ENCODE results near the gene BEX4.
A peak's percentile ranks its signal among the peaks of the same experiment; 100 is the strongest.
"Not testable (repeated sequence)": the region's sequence is repeated elsewhere in the genome, so short reads cannot be mapped to it uniquely, and the experiment has no call there.

The BEX4 gene

GRCh38 chrX:103201041-103201440 lies 13.9 kb upstream of the BEX4 start:
- Histone ChIP-seq H3K9ac (ENCODE audit: low read length in 2 of 2) (no peak overlapping the region), H3K9me3 (ENCODE audit: control insufficient read depth in 2 of 2, low read length in 2 of 2) (no peaks in the 10 kb centered on the region), H3K27me3 (ENCODE audit: control insufficient read depth in 1 of 2, insufficient read depth in 2 of 2, low read length in 2 of 2) (peaks cover 0 to 3% of the 10 kb centered on the region in 2 donors), H3K4me1 (ENCODE audit: control insufficient read depth, insufficient read depth, low read length) (no peaks in the 10 kb centered on the region), H3K27ac (ENCODE audit: low read length) (no peak overlapping the region), H3K4me3 (ENCODE audit: low read length in 2 of 2) (no peak overlapping the region), H3K36me3 (ENCODE audit: control insufficient read depth in 2 of 2, insufficient read depth in 2 of 2, low read length in 2 of 2) (no peaks in the 10 kb centered on the region)

GRCh38 chrX:103210056-103210455 lies 4.9 kb upstream of the BEX4 start:
- Histone ChIP-seq H3K27me3 (ENCODE audit: control insufficient read depth in 1 of 2, insufficient read depth in 2 of 2, low read length in 2 of 2) (peaks cover 0 to 11% of the 10 kb centered on the region in 2 donors), H3K4me1 (ENCODE audit: control insufficient read depth, insufficient read depth, low read length) (no peaks in the 10 kb centered on the region), H3K4me3 (ENCODE audit: low read length in 2 of 2) (no peak overlapping the region), H3K9ac (ENCODE audit: low read length in 2 of 2) (no peak overlapping the region), H3K9me3 (ENCODE audit: control insufficient read depth in 2 of 2, low read length in 2 of 2) (no peaks in the 10 kb centered on the region), H3K27ac (ENCODE audit: low read length) (no peak overlapping the region), H3K36me3 (ENCODE audit: control insufficient read depth in 2 of 2, insufficient read depth in 2 of 2, low read length in 2 of 2) (no peaks in the 10 kb centered on the region)

- H3K27ac ChIP-seq (ENCODE audit: low read length): no peak overlapping the region
- peaks cover 0 to 11% of the 10 kb centered on the region in 2 donors for H3K27me3 ChIP-seq (ENCODE audit: control insufficient read depth in 1 of 2, insufficient read depth in 2 of 2, low read length in 2 of 2)
Measured at GRCh38 chrX:103211012-103211715, 3.7 kb upstream of the BEX4 start.

GRCh38 chrX:103212749-103213457 lies 2.0 kb upstream of the BEX4 start:
- no peaks in the 10 kb centered on the region for H3K4me1 ChIP-seq (ENCODE audit: control insufficient read depth, insufficient read depth, low read length)
- H3K4me3 ChIP-seq (ENCODE audit: low read length in 2 of 2): no peak overlapping the region
- no peak overlapping the region for H3K9ac ChIP-seq (ENCODE audit: low read length in 2 of 2)
- no peak overlapping the region for H3K27ac ChIP-seq (ENCODE audit: low read length)
- peaks cover 0 to 9% of the 10 kb centered on the region in 2 donors for H3K27me3 ChIP-seq (ENCODE audit: control insufficient read depth in 1 of 2, insufficient read depth in 2 of 2, low read length in 2 of 2)
- H3K9me3 ChIP-seq (ENCODE audit: control insufficient read depth in 2 of 2, low read length in 2 of 2): no peaks in the 10 kb centered on the region
- no peaks in the 10 kb centered on the region for H3K36me3 ChIP-seq (ENCODE audit: control insufficient read depth in 2 of 2, insufficient read depth in 2 of 2, low read length in 2 of 2)

More at GRCh38 chrX:103211012-103211715, 3.7 kb upstream of the BEX4 start:
- no peaks in the 10 kb centered on the region for H3K36me3 ChIP-seq (ENCODE audit: control insufficient read depth in 2 of 2, insufficient read depth in 2 of 2, low read length in 2 of 2)
- no peak overlapping the region for H3K9ac ChIP-seq (ENCODE audit: low read length in 2 of 2)
- H3K4me3 ChIP-seq (ENCODE audit: low read length in 2 of 2): no peak overlapping the region
- no peaks in the 10 kb centered on the region for H3K4me1 ChIP-seq (ENCODE audit: control insufficient read depth, insufficient read depth, low read length)
- H3K9me3 ChIP-seq (ENCODE audit: control insufficient read depth in 2 of 2, low read length in 2 of 2): no peaks in the 10 kb centered on the region

GRCh38 chrX:103215425-103215991 lies 600 bp downstream of the BEX4 start:
- Histone ChIP-seq H3K36me3 (ENCODE audit: control insufficient read depth in 2 of 2, insufficient read depth in 2 of 2, low read length in 2 of 2) (no peaks in the 10 kb centered on the region), H3K9ac (ENCODE audit: low read length in 2 of 2) (peak overlapping the region; percentile 80 to 83), H3K27me3 (ENCODE audit: control insufficient read depth in 1 of 2, insufficient read depth in 2 of 2, low read length in 2 of 2) (peaks cover 0 to 10% of the 10 kb centered on the region in 2 donors), H3K4me1 (ENCODE audit: control insufficient read depth, insufficient read depth, low read length) (no peaks in the 10 kb centered on the region), H3K9me3 (ENCODE audit: control insufficient read depth in 2 of 2, low read length in 2 of 2) (no peaks in the 10 kb centered on the region), H3K27ac (ENCODE audit: low read length) (peak overlapping the region; percentile 82), H3K4me3 (ENCODE audit: low read length in 2 of 2) (peak overlapping the region; percentile 59 to 76)

GRCh38 chrX:103220511-103221323 lies 5.8 kb downstream of the BEX4 start:
- no peaks in the 10 kb centered on the region for H3K4me1 ChIP-seq (ENCODE audit: control insufficient read depth, insufficient read depth, low read length)
- no peaks in the 10 kb centered on the region for H3K9me3 ChIP-seq (ENCODE audit: control insufficient read depth in 2 of 2, low read length in 2 of 2)
- H3K27ac ChIP-seq (ENCODE audit: low read length): no peak overlapping the region
- H3K36me3 ChIP-seq (ENCODE audit: control insufficient read depth in 2 of 2, insufficient read depth in 2 of 2, low read length in 2 of 2): no peaks in the 10 kb centered on the region
- H3K4me3 ChIP-seq (ENCODE audit: low read length in 2 of 2): peak overlapping the region in 1 of 2 donors; percentile 47
- H3K9ac ChIP-seq (ENCODE audit: low read length in 2 of 2): no peak overlapping the region
- peaks cover 0 to 12% of the 10 kb centered on the region in 2 donors for H3K27me3 ChIP-seq (ENCODE audit: control insufficient read depth in 1 of 2, insufficient read depth in 2 of 2, low read length in 2 of 2)

GRCh38 chrX:103225918-103226317 lies 11.0 kb downstream of the BEX4 start:
- H3K27me3 ChIP-seq (ENCODE audit: control insufficient read depth in 1 of 2, insufficient read depth in 2 of 2, low read length in 2 of 2); H3K9ac ChIP-seq (ENCODE audit: low read length in 2 of 2); H3K27ac ChIP-seq (ENCODE audit: low read length); H3K9me3 ChIP-seq (ENCODE audit: control insufficient read depth in 2 of 2, low read length in 2 of 2); H3K4me1 ChIP-seq (ENCODE audit: control insufficient read depth, insufficient read depth, low read length); H3K36me3 ChIP-seq (ENCODE audit: control insufficient read depth in 2 of 2, insufficient read depth in 2 of 2, low read length in 2 of 2); H3K4me3 ChIP-seq (ENCODE audit: low read length in 2 of 2): not testable (repeated sequence)

GRCh38 chrX:103233263-103233662 lies 18.4 kb downstream of the BEX4 start:
- Histone ChIP-seq H3K27me3 (ENCODE audit: control insufficient read depth in 1 of 2, insufficient read depth in 2 of 2, low read length in 2 of 2) (peaks cover 0 to 3% of the 10 kb centered on the region in 2 donors), H3K27ac (ENCODE audit: low read length) (no peak overlapping the region), H3K4me3 (ENCODE audit: low read length in 2 of 2) (no peak overlapping the region), H3K9me3 (ENCODE audit: control insufficient read depth in 2 of 2, low read length in 2 of 2) (no peaks in the 10 kb centered on the region), H3K36me3 (ENCODE audit: control insufficient read depth in 2 of 2, insufficient read depth in 2 of 2, low read length in 2 of 2) (no peaks in the 10 kb centered on the region), H3K9ac (ENCODE audit: low read length in 2 of 2) (no peak overlapping the region), H3K4me1 (ENCODE audit: control insufficient read depth, insufficient read depth, low read length) (no peaks in the 10 kb centered on the region)

GRCh38 chrX:103234869-103235268 lies 20.0 kb downstream of the BEX4 start:
- no peaks in the 10 kb centered on the region for H3K36me3 ChIP-seq (ENCODE audit: control insufficient read depth in 2 of 2, insufficient read depth in 2 of 2, low read length in 2 of 2)
- H3K27ac ChIP-seq (ENCODE audit: low read length): no peak overlapping the region
- no peak overlapping the region for H3K9ac ChIP-seq (ENCODE audit: low read length in 2 of 2)
- no peak overlapping the region for H3K4me3 ChIP-seq (ENCODE audit: low read length in 2 of 2)
- no peaks in the 10 kb centered on the region for H3K4me1 ChIP-seq (ENCODE audit: control insufficient read depth, insufficient read depth, low read length)
- H3K9me3 ChIP-seq (ENCODE audit: control insufficient read depth in 2 of 2, low read length in 2 of 2): no peaks in the 10 kb centered on the region
- peaks cover 0 to 3% of the 10 kb centered on the region in 2 donors for H3K27me3 ChIP-seq (ENCODE audit: control insufficient read depth in 1 of 2, insufficient read depth in 2 of 2, low read length in 2 of 2)

GRCh38 chrX:103235608-103236007 lies 20.7 kb downstream of the BEX4 start:
- H3K27ac ChIP-seq (ENCODE audit: low read length); H3K4me1 ChIP-seq (ENCODE audit: control insufficient read depth, insufficient read depth, low read length); H3K27me3 ChIP-seq (ENCODE audit: control insufficient read depth in 1 of 2, insufficient read depth in 2 of 2, low read length in 2 of 2); H3K9me3 ChIP-seq (ENCODE audit: control insufficient read depth in 2 of 2, low read length in 2 of 2); H3K4me3 ChIP-seq (ENCODE audit: low read length in 2 of 2); H3K36me3 ChIP-seq (ENCODE audit: control insufficient read depth in 2 of 2, insufficient read depth in 2 of 2, low read length in 2 of 2); H3K9ac ChIP-seq (ENCODE audit: low read length in 2 of 2): not testable (repeated sequence)

Measured in stomach smooth muscle (tissue), 2 donors.